ENCODE measurements around the gene DUSP22.

The DUSP22 gene

DNA sequence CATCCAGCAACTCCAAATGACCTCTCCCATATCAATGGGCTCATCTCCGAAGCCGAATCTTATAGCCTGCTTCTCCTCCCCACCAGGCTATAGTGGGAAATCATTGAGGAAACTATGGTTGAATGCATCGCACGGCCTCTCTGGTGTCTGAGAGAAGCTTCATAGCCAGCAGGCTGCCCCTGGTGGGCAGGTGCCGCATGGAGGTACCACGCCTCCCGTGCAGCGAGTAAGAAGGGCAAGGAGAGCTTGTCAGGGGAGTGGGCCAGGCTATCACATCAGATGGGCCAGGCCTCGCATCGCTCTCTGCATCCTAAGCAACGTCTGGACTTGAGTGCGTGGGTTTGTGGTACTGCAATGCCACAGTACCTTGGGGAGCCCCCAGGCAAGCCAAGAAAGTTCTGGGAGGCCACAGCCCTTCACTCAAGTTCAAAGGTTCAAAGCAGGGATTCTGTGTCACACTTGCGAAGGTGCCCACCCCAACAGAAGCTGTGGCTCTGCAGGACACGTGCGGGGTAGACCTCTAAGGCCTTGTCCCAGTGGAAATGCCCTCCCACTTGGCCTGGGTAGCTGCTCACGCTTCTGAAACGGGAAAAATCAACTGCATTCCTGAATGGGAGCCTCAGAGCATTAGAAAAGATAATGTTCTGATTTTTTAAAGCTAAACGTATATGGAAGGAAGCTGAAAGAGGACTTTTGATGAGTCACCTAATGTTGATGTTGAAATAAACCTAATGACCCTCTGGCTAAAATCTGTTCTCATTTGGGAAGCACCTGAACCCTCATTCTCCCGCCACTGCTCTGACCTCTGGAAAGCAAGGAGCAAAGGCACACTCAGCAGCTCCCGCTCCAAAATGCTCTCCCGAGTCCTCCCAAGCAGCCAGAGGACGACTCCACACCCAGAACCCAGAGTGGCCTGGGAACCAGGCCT, 90.9 kb downstream of the DUSP22 start:
- Mint-ChIP-seq H3K9me3 (no peaks in the 10 kb centered on the region), H3K36me3 (no peaks in the 10 kb centered on the region), H3K27ac (no peak overlapping the region), H3K4me1 (peaks cover 15% of the 10 kb centered on the region), H3K27me3 (peaks cover 61% of the 10 kb centered on the region), H3K4me3 (no peak overlapping the region)
- peak; percentile 14 for DNase-seq
- CTCF ChIA-PET, result interaction anchor here (1.0 to 1.3 kb wide), 2 partner anchors 193 to 210 kb away, joined by 3 to 5 read pairs; no protein-coding TSS in a partner anchor

DNA sequence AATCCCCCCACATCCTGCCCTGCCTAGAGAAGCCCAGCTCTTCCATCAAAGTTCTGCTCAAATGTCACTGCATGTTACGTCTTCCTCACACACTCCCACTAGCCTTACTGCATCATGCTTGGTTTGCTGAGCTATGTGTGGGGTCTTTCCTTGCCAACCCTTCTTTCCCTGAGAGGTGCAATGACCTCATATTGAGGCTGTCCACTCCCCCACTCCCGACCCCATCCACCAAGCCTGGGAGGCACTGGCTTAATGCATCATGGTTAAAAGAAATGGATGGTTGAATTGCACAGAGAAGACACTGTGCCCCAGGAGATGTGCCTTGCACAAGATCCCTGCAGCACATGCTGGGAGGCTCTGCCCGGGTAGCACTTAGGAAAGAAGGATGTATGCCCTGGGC, 91.6 kb downstream of the DUSP22 start:
- Mint-ChIP-seq H3K4me1 (peaks cover 16% of the 10 kb centered on the region), H3K4me3 (no peak overlapping the region), H3K27me3 (peaks cover 56% of the 10 kb centered on the region), H3K9me3 (no peaks in the 10 kb centered on the region), H3K36me3 (no peaks in the 10 kb centered on the region), H3K27ac (no peak overlapping the region)
- DNase-seq, result peak; percentile 14
- CTCF ChIA-PET, result interaction anchor here (1.0 to 1.3 kb wide), 2 partner anchors 194 to 209 kb away, joined by 3 to 5 read pairs; no protein-coding TSS in a partner anchor

DNA sequence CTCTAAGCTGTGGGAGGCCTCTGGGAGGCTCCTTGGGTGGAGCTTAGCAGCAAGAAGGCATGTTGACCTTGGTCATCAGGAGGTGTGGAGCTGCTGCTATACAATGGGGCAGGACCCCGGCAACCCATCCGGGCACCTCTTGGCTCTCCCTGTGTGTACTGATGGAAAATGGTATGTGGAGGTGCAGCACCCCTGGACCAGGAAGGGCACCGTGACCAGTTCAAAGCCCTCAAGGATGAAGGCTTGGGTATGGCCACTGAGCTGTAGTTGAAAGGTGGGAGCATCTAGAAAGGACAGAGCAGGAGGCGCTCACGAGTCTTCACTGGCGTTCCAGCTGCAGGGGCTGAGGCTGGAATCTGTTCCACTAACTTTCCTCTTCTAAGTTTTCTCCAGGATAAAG, 92.6 kb downstream of the DUSP22 start:
- H3K36me3 Mint-ChIP-seq, result no peaks in the 10 kb centered on the region
- H3K9me3 Mint-ChIP-seq, result no peaks in the 10 kb centered on the region
- H3K27me3 Mint-ChIP-seq, result peaks cover 48% of the 10 kb centered on the region
- H3K27ac Mint-ChIP-seq, result no peak overlapping the region
- DNase-seq, result no peak
- CTCF ChIA-PET, result no interaction called here
- H3K4me3 Mint-ChIP-seq, result no peak overlapping the region
- H3K4me1 Mint-ChIP-seq, result peaks cover 21% of the 10 kb centered on the region

DNA sequence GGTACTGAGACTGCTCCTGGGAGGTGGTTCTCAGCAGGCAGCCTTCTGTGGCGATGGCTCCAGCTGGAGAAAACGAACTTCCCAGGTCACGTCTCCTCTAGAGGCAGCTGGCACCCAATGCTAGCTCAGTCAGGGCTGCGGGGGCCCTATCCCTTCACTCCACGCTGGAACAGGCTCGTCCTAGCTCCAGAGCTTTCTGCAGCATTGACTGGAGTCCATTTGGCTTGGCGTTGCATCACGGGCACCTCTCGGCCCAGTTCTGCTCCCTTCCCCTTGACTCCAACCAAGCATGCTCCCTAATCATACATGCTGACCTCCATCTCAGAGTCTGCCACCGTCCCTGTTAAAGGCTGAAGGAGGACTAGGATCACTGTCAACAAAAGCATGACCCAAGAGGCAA, 93.3 kb downstream of the DUSP22 start:
- H3K36me3 Mint-ChIP-seq, result no peaks in the 10 kb centered on the region
- H3K4me1 Mint-ChIP-seq, result peaks cover 23% of the 10 kb centered on the region
- no peak overlapping the region for H3K27ac Mint-ChIP-seq
- H3K4me3 Mint-ChIP-seq, result no peak overlapping the region
- H3K27me3 Mint-ChIP-seq, result peaks cover 40% of the 10 kb centered on the region
- DNase-seq, result no peak
- CTCF ChIA-PET, result interaction anchor here (1.4 kb wide), 1 partner anchor 336 kb away, joined by 3 read pairs; no protein-coding TSS in a partner anchor
- no peaks in the 10 kb centered on the region for H3K9me3 Mint-ChIP-seq

DNA sequence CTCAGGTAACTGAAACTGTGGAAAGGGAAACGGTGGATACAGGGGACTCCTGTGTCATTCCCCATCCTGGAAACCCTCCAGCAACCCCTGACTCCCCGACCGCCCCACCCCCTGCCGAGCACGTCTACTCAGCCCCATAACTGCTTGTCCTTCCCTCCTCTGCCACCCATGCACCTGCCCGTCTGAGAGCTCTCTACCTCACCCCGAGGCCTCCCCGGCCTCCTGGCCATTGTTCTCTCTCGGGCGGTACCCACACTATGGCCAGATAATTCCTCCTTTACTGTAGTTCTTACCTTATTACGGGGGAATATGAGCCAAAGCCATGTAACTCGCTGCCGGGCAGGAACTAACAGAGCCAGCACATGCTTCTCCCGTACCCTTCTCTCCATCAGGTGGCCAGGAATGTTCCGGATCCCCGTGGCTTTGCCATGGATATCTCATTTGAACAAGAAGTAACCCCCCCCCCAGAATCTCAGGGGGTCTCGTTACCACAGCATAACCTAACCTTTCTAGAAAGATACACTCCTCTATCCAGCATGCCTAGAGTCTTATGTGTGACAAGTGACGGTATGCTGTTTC, 94.5 kb downstream of the DUSP22 start:
- H3K4me3 Mint-ChIP-seq, result no peak overlapping the region
- H3K27ac Mint-ChIP-seq, result peak overlapping the region; percentile 59

DNA sequence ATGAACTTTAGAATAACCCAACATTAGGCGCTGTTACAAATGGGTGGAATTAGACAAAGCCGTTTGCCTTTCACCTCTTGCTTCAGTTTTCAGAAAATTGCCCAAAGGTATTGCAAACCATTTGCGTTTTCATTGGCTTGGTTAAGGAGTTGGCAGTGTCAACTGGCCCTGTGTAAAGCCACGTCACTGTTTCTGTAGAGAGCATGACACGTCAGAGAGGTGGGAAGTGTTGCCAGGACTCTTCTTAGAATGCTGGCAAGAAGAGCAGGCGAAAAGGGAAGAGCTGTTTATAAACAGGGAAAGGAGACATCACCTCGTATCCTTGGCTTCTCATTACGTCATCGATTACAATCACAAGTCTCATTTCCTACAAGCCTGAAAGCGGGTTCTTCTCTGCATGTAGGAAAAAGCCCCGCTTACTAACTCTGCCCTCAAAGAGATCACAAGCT, 95.0 kb downstream of the DUSP22 start:
- DNase-seq, result no peak
- H3K27ac Mint-ChIP-seq, result no peak overlapping the region
- peaks cover 31% of the 10 kb centered on the region for H3K27me3 Mint-ChIP-seq
- H3K36me3 Mint-ChIP-seq, result peaks cover 2% of the 10 kb centered on the region
- peaks cover 29% of the 10 kb centered on the region for H3K4me1 Mint-ChIP-seq
- no peaks in the 10 kb centered on the region for H3K9me3 Mint-ChIP-seq
- CTCF ChIA-PET, result interaction anchor here (1.0 to 1.1 kb wide), 3 partner anchors 197 to 401 kb away, joined by 3 to 5 read pairs (median 3); no protein-coding TSS in a partner anchor
- H3K4me3 Mint-ChIP-seq, result no peak overlapping the region

More for the DNA sequence above, 94.5 kb downstream of the DUSP22 start:
- peaks cover 29% of the 10 kb centered on the region for H3K4me1 Mint-ChIP-seq
- peaks cover 1% of the 10 kb centered on the region for H3K36me3 Mint-ChIP-seq
- H3K27me3 Mint-ChIP-seq, result peaks cover 37% of the 10 kb centered on the region
- no peaks in the 10 kb centered on the region for H3K9me3 Mint-ChIP-seq
- DNase-seq, result peak; percentile 14
- CTCF ChIA-PET, result interaction anchor here (1.4 kb wide), 1 partner anchor 335 kb away, joined by 3 read pairs; no protein-coding TSS in a partner anchor

DNA sequence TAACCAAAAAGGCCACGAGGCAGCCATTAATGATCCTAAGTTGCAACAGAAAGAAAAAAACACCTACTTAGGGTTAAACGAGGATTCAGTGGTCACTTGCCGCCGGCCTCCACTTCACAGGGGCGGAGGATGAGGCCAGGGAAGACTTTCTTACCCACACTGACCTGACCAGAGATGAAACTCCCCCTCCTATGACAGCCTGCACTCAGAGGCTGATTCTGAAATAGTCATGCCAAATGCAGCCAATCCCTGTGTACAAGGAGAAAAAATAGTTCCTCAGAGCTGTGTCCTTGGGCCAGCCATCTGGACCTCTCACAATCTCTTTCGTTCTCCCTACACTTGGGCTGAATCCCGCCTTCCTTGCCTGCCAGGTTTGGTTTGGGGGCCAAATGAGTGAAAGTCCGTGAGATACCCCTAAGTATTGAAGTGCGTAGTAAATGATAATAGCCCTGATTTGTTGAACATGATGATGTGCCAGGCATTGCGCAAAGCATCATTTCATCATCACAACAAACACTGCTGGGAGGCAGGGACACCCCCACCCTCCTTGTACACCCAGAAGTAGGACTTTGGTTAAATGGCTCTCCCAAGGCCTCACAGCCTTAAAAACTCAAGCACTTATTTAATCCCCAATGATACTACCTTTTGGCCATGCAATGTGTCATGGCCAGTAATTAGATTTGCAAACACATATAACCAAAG, 96.1 kb downstream of the DUSP22 start:
- H3K4me1 Mint-ChIP-seq, result peaks cover 29% of the 10 kb centered on the region
- peaks cover 9% of the 10 kb centered on the region for H3K36me3 Mint-ChIP-seq
- H3K27me3 Mint-ChIP-seq, result peaks cover 25% of the 10 kb centered on the region
- DNase-seq, result no peak
- peak overlapping the region; percentile 3 for H3K27ac Mint-ChIP-seq
- CTCF ChIA-PET, result interaction anchor here (1.0 to 4.1 kb wide), 6 partner anchors 11 to 400 kb away, joined by 3 to 43 read pairs (median 6); no protein-coding TSS in a partner anchor
- H3K4me3 Mint-ChIP-seq, result no peak overlapping the region
- H3K9me3 Mint-ChIP-seq, result no peaks in the 10 kb centered on the region

DNA sequence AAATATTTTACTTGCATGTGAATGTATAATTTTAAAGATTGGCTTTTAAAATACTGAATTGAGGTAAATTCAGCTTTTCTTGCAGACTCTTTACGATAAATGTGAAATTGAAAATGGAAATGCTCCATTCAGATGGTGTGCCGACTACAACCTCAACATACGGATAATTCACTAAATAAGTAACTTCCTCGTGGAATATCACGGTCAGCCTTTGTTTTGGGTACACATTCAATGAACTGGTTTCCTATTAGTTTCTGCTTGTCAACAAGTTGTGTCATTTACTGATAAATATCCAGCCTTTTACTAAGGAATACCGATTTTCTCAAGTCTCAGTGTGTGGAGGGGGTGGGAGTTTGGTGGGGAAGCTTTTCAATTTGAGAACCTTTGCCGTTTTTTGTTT, 96.9 kb downstream of the DUSP22 start:
- H3K27me3 Mint-ChIP-seq, result peaks cover 17% of the 10 kb centered on the region
- H3K9me3 Mint-ChIP-seq, result no peaks in the 10 kb centered on the region
- H3K36me3 Mint-ChIP-seq, result peaks cover 16% of the 10 kb centered on the region
- no peak for DNase-seq
- peak overlapping the region; percentile 97 for H3K27ac Mint-ChIP-seq
- CTCF ChIA-PET, result interaction anchor here (0.6 to 4.1 kb wide), 13 partner anchors 10 to 399 kb away, joined by 3 to 43 read pairs (median 4); no protein-coding TSS in a partner anchor
- peaks cover 33% of the 10 kb centered on the region for H3K4me1 Mint-ChIP-seq
- H3K4me3 Mint-ChIP-seq, result peak overlapping the region; percentile 89

DNA sequence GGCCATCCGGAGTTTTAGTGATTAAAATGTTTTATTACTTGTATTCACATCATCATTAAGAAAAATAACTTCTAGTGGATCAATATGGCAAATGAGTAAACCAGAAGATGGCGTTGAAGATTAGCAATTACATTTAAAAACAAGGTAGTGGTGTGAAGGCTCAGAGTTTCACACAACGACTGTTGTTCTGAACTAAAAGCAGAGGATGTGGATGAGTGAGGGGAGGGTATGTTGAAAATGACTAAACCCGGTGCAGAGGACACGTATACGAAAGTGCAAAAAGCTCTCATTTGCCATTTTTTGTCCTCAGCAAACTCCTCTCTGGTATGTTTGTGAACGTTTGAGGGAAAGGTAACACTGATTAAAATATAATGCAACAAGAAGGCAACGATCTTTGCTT, 97.3 kb downstream of the DUSP22 start:
- H3K27me3 Mint-ChIP-seq, result peaks cover 12% of the 10 kb centered on the region
- peak overlapping the region; percentile 97 for H3K27ac Mint-ChIP-seq
- DNase-seq, result peak; percentile 57
- no peaks in the 10 kb centered on the region for H3K9me3 Mint-ChIP-seq
- CTCF ChIA-PET, result interaction anchor here (0.6 to 4.1 kb wide), 18 partner anchors 10 to 399 kb away, joined by 3 to 43 read pairs (median 4); no protein-coding TSS in a partner anchor
- peak overlapping the region; percentile 89 for H3K4me3 Mint-ChIP-seq
- H3K4me1 Mint-ChIP-seq, result peaks cover 35% of the 10 kb centered on the region
- peaks cover 19% of the 10 kb centered on the region for H3K36me3 Mint-ChIP-seq

DNA sequence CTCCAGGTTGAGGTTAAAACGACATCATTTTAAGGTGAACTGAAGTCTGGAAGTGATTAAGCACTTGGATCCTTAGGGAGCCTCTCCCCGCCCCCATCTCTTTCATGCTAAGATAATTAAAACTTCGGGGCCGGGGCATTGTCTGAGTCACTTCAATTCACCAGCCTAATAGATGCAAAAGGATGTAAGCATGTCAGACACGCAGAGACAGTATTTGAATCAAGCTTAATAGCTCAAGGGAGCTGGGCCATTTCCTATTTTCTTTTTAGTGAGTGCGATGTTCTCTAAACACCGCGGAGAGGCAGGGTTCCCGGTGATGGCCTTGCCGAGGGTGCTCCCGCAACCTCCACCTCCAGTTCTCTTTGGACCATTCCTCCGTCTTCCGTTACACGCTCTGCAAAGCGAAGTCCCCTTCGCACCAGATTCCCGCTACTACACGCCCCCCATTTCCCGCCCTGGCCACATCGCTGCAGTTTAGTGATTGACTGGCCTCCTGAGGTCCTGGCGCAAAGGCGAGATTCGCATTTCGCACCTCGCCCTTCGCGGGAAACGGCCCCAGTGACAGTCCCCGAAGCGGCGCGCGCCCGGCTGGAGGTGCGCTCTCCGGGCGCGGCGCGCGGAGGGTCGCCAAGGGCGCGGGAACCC, 98.7 kb downstream of the DUSP22 start:
- peak; percentile 70 for DNase-seq
- Mint-ChIP-seq H3K36me3 (peaks cover 33% of the 10 kb centered on the region), H3K4me3 (peak overlapping the region; percentile 89), H3K27me3 (peaks cover 7% of the 10 kb centered on the region), H3K27ac (peak overlapping the region; percentile 97), H3K4me1 (peaks cover 49% of the 10 kb centered on the region), H3K9me3 (no peaks in the 10 kb centered on the region)
- CTCF ChIA-PET, result interaction anchor here (1.0 to 4.1 kb wide), 16 partner anchors 8 to 399 kb away, joined by 3 to 43 read pairs (median 4); no protein-coding TSS in a partner anchor

DNA sequence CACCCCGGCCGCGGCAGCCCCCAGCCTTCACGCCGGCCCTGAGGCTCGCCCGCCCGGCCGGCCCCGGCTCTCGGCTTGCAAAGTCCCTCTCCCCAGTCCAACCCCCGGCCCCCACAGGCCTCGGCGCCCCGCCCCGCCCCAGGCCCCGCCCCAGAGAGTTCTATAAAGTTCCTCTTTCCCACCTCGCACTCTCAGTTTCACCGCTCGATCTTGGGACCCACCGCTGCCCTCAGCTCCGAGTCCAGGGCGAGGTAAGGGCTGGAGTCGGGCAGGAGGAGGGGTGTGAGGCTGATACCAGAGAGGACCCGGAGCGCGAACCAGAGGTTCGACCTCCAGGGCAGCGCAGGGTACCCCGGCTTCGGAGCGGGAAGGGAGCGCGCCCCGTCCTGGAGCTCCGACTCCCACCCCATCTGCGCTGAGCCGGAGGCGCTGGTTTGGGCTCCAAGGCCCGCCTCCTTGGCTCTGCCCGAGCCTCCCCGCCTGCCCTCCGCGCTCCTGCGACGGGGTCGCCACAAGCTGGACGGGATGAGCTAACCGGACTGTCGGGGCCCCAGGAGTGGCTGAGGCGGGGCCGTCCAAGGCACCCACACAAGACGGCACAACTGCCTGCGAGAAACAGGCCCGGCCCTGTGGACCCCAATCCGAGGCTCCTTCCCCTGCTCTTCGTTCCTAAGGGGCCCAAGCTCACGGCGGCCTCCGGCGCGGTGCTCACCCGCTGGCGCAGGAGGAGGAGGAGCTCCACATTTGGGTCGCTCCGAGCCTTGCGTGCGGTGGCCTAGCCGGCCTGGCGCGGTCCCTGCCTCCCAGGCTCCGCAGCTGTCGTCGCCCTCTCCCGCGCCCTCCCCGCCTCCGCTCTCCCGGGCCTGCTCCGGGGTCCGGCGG, 99.5 kb downstream of the DUSP22 start, which contains the start of gene IRF4:
Gene IRF4 (plus strand): TSS at position 194 of the 882 bp plus-strand sequence. CDS start 1,401 bp downstream, outside the sequence.
- Mint-ChIP-seq H3K27me3 (peaks cover 6% of the 10 kb centered on the region), H3K27ac (peak within 1 kb of the TSS; percentile 97), H3K9me3 (no peaks in the 10 kb centered on the region), H3K36me3 (peaks cover 37% of the 10 kb centered on the region), H3K4me3 (peak within 1 kb of the TSS; percentile 89), H3K4me1 (peaks cover 54% of the 10 kb centered on the region)
- CTCF ChIA-PET, result interaction anchor here (1.0 to 4.1 kb wide), 14 partner anchors 11 to 320 kb away, joined by 3 to 43 read pairs (median 7); no protein-coding TSS in a partner anchor
- peak; percentile 81 for DNase-seq
